Fibroblast of skin of right quadriceps (primary cell): ENCODE results near the gene ZBTB24.
"Not testable (repeated sequence)": the region's sequence is repeated elsewhere in the genome, so short reads cannot be mapped to it uniquely, and the experiment has no call there.

ENCODE experiments used
- DNase-seq: peaks from one replicate; pipeline ENCODE4 v3.0.0-alpha.2; 2013

ZBTB24 gene

DNA sequence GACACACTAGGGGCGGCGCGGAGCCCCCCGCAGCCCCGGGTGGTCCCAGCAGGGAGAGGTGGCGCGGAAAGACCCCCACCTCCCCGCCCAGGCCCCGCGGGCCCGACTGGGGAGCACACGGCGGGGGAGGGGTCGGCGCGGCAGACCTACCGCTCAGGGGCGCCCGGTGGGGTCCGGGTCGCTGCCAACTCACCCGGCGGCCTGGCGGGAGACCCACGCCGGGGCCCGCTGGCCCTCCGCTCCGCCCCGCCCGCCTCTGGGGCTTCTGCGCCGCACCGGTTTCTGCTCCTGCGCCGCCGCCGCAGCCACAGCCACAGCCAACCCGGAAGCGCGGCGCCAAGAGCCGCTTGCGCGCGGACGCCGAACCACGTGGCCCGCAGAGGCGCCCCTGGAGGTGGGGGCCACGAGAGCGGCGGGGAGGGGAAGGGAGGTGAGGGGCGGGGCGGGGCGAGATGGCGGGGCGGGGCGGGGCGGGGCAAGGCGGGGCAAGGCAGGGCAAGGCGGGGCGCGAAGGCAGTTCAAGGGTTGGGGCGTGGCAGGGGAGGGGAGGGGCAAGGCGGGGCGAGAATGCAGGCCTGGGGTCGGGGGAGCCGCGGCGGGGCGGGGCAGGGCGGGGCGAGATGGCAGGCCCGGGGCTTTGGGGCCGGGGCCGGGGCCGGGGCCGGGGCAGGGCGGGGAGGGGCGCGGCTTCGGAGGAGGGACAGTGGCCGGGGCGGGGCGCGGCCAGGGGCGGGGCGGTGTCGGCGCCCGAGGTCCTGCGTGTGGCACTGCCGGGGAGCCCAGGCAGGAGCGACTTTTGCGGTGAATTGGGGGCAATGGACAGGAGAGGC lies at the start of gene ZBTB24:
Gene ZBTB24 (minus strand): TSS at position 315 of the 830 bp plus-strand sequence. CDS start 1,193 bp downstream, outside the sequence.
- peak; percentile 90 for DNase-seq

GRCh38 chr6:109531446-109531845 lies 48.4 kb upstream of the ZBTB24 start:
- no peak for DNase-seq

DNA sequence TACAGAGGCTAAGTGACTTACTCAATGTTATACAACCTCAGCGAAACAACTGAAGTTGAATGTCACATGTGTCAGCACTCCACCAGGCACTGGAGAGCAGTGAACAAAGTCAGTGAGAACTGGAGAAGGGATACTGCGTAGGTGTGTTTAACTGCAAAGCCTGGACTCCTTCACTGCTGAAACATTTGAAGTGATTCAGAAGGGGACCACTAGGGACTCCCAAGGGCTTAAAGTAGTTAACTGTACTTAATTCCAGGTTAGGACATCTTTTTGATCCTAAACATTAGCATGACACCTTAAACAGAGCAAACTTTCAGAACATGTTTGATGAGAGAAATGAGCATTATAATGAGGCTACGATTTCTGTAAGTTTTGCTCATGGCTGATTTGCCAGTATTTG lies 45.0 kb upstream of the ZBTB24 start:
- DNase-seq: no peak

DNA sequence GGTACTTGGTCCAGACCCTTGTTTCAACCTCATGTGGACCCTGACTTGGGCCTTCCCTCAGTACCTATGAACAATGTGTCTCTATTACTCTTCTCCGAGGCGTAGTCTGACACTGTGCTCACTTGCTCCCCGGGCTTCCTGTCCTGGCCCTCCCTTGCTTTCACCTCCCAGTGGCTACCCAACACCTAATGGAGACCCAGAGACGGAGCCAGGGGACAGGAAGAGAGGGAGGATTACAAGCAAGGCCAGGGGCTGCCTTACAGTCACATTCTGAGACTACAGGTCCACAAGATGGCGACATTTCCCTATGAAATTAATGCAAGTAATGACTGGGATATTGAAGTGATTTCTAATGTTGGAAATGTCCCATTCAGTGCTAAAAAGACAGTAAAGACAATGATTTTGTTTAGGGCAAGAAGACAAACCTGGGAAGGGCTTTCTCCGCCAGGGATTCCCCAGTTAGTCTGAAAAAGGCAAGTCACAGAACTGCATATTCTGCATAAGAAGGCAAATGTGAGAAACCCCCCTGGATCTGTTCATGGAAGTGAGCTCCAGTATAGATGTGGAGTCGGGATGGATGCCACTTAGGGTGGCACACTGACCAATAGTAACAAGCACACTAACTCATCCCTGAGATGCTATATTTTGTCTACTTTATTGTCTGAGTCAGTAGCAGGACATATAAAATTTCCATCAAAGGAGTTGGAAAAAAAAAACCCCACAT lies 44.0 kb upstream of the ZBTB24 start:
- DNase-seq: peak; percentile 62

GRCh38 chr6:109524129-109524528 lies 41.1 kb upstream of the ZBTB24 start:
- DNase-seq: no peak

DNA sequence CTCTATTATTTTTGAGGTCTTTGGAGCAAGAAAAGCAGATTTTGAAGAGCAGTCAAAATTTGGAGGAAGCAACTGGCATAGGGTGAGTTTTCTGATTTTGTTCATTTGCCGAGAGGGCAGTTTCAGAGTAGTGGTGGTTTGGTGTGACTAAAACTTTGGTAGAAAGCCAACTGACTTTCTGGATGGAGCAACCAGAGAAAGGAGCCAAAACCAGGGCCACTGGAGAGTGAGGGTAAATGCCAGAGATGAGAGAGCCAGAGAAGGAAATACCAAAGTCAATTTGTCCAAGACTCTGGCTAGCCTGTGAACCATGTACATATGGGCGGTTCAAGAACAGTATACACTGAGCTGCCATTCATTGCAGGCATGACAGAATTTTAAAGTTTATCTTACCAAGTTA lies 40.5 kb upstream of the ZBTB24 start:
- peak; percentile 41 for DNase-seq

DNA sequence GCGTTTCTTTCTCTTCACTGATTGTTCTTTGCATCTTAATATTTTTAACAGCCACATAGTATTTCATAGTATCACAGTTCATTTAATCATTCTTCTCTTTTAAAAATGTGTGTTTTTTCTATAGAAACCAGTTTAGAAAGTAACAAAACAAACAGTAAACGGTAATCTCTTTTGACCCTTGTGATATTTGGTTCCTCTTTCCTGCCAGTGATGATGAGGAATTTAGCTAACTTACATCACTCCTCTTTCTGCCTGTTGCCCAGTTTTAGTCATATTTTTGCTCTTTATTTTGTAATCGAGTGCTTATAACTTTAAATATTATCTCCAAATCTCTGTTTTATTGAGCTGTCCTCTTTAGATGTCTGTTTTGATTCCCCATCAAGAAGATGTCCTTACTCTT lies 38.1 kb upstream of the ZBTB24 start:
- no peak for DNase-seq

GRCh38 chr6:109519647-109520046 lies 36.6 kb upstream of the ZBTB24 start:
- not testable (repeated sequence) for DNase-seq

- DNase-seq: no peak
These were observed 33.9 kb upstream of the ZBTB24 start for GRCh38 chr6:109516929-109517328.

- no peak for DNase-seq
These were observed 32.9 kb upstream of the ZBTB24 start for GRCh38 chr6:109515781-109516409.

DNA sequence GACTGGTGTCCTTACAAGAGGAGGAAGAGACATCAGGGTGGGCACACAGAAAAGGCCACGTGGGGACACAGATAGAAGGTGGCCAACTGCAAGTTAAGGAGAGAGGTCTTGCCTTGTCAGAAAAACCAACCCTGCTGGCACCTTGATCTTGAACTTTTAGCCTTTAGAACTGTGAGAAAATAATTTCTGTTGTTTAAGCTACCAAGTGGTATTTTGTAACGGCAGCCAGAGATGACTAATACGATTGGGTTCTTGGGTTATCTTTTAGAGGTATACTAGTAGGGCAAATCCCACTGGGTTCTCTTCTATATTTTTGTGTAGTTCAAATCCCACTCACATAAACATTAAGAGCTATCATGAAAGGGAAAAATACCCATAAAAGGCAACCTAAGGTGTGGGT lies 31.9 kb upstream of the ZBTB24 start:
- no peak for DNase-seq

GRCh38 chr6:109513571-109514071 lies 30.6 kb upstream of the ZBTB24 start:
- peak; percentile 23 for DNase-seq

- DNase-seq: no peak
These were observed 29.3 kb upstream of the ZBTB24 start for GRCh38 chr6:109512271-109512817.

GRCh38 chr6:109511832-109512231 lies 28.8 kb upstream of the ZBTB24 start:
- DNase-seq: no peak

DNA sequence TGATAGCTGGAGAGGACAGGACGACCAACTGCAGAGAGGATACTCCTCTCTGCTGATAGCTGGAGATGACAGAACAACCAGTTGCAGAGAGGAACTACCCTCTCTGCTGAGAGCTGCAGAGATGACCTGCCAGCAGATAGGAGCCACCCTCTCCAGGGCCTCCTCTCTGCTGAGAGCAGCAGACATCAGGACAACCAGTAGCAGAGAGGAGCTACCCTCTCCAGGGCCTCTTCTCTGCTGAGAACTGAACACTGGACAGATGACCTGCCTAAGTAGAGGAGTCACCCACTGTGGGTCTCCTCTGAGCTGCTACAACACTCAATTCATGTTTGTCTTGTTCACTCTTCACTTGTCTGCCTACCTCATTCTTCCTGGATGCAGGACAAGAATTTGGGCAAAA lies 27.3 kb upstream of the ZBTB24 start:
- DNase-seq: no peak

DNA sequence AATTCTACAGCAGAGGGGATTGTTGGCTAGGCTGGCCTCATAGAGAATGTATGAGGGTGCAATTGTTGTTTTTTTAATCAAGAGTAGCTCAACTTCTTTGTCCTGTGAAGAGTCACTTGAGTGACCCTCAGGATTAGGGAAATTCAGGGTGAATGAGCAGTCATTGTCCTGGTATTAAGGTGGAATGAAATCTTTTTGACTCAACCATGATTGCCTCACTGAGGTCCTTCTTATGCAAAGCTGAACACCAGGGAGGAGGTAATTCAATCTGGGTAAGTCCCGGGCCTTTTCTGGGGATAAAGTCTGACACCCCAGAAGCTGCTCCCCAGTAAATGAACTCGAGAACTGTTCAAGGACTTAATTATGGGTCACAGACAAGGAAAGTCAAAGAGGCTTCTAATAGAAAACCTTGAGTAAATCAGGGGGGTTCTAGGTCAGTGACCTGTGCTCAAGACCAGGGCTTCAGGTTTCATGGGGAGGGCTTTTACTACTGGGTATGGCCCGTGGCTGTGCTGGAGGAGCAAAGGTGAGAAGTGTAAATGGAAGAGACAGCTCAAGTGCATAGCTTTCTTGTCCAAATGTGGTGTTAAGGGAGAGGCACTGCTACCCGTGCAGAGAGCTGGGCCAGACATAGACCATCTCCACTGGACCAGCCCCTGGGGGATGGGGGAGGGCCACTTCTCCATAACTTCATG lies 25.3 kb upstream of the ZBTB24 start:
- DNase-seq: no peak

DNA sequence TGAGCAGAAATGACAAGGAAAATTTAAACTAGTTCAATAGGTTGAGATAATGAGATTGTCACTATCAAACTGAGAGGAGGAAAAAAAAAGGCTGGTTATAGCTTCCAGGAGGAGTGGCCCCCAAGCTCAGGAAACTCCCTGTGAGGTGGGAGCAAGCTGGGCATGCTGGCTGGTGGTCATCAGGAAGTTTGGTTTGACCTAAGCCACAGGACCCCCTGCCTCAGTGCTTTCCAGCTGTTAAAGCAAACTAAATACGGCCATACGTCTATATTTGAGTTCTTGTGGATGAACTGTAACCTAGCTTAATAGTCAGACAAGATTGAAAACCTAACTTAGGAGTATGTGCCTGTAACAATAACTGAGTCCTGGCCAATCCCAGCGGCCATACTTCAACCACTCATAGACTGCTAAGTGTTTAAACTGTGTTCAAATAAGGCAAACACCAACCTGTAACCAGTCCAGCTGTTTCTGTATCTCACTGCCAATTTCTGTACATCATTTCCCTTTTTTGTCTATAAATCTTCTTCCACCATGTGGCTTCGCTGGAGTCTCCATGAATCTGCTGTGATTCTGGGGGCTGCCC lies 24.6 kb upstream of the ZBTB24 start:
- DNase-seq: no peak

- DNase-seq: no peak
These were observed 23.8 kb upstream of the ZBTB24 start for GRCh38 chr6:109506841-109507240.

DNA sequence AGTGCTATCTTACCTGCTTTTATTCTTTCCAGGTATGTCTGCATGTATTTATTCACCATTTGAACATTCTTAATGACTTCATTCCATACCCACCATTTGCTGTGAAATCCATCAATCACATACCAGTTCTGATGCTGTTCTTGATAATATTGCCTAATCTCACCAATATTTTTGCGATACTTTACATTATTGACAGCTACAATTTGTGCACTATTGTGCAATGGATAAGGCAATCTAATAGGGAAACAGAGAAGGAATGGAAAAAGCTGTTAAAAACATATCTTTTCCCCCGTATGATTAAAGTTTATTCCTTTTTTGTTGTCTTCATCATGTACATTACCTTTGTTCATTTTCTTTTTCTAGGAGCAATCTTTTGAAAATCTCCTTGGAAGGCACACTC lies 23.3 kb upstream of the ZBTB24 start:
- DNase-seq: no peak

- DNase-seq: no peak
These were observed 20.6 kb upstream of the ZBTB24 start for GRCh38 chr6:109503327-109504224.

- DNase-seq: no peak
These were observed 15.9 kb upstream of the ZBTB24 start for GRCh38 chr6:109498936-109499335.
